Heart left ventricle (tissue), 16 donors: ENCODE data around the gene UBR2. TPM values are rescaled to one million over a fixed set of nuclear protein-coding genes. Genes with fewer than 3 reads are reported as not detected.

Experiments
- ATAC-seq, 4 donors: fragments of 200-7000 bp; cut with Tn5 transposase; one replicate each; pipeline ENCODE4 v1.9.1; 2020 to 2022; ENCODE audit warnings: moderate library complexity in 4 of 4, mild to moderate bottlenecking in 3 of 4, moderate number of reproducible peaks in 1 of 4
- DNase-seq, 5 donors: peaks; one replicate each; pipeline ENCODE4 v3.0.0-alpha.2; 2020
- H3K27ac ChIP-seq, 12 donors: fragments of 200-600 bp; sonication (generic) in 4 of 12; one replicate each; pipeline versions ENCODE4 v1.5.0 to v1.8.0; 2016 to 2022; ENCODE audit warnings: mild to moderate bottlenecking in 2 of 12
- H3K27me3 ChIP-seq, 9 donors: fragments of 200-600 bp; sonication (generic) in 2 of 9; one replicate each; pipeline versions ENCODE4 v1.5.1 to v1.8.0; 2016 to 2022; ENCODE audit warnings: mild to moderate bottlenecking in 3 of 9
- H3K36me3 ChIP-seq, 9 donors: fragments of 200-600 bp; sonication (generic) in 2 of 9; one replicate each; pipeline versions ENCODE4 v1.5.0 to v1.8.0; 2018 to 2022; ENCODE audit warnings: mild to moderate bottlenecking in 2 of 9
- H3K4me1 ChIP-seq, 12 donors: fragments of 200-600 bp; sonication (generic) in 4 of 12; one replicate each; pipeline versions ENCODE4 v1.5.0 to v1.8.0; 2016 to 2022; ENCODE audit warnings: mild to moderate bottlenecking in 3 of 12
- H3K4me3 ChIP-seq, 12 donors: fragments of 200-600 bp; sonication (generic) in 4 of 12; one replicate each; pipeline versions ENCODE4 v1.5.0 to v1.8.0; 2017 to 2022; ENCODE audit warnings: mild to moderate bottlenecking in 9 of 12, moderate library complexity in 4 of 12
- H3K9me3 ChIP-seq, 12 donors: fragments of 200-600 bp; sonication (generic) in 4 of 12; one replicate each; pipeline versions ENCODE4 v1.5.0 to v1.8.0; 2016 to 2022; ENCODE audit warnings: mild to moderate bottlenecking in 1 of 12
- CTCF ChIP-seq, 12 donors: fragments of 200-600 bp; sonication (generic) in 4 of 12; IDR thresholded peaks; one replicate each; pipeline versions ENCODE4 v1.5.0 to v1.8.0; 2018 to 2022; ENCODE audit warnings: antibody characterized with exemption in 12 of 12, mild to moderate bottlenecking in 5 of 12
- POLR2A ChIP-seq, 2 donors: fragments of 450-650 bp; IDR thresholded peaks; one replicate each; pipeline ENCODE4 v1.6.1; 2017; ENCODE audit warnings: antibody characterized with exemption in 2 of 2, mild to moderate bottlenecking in 2 of 2, moderate library complexity in 2 of 2
- WGBS, 4 donors: extraction: QIAGEN DNeasy Blood & Tissue Kit in 2 of 4; methylation state at CpG; one replicate each; pipeline versions ENCODE4 v1.1.5 to v1.1.7; 2013 to 2018; 5-methylcytosine and 5-hydroxymethylcytosine counted together
- intact Hi-C, 10 donors: fragments of 100-400 bp; cut with DNase I; formaldehyde crosslinking; loops; one replicate each; pipeline versions ENCODE4 v1.11.1 to v1.14.2; 2022
- polyA plus RNA-seq, 2 donors: library from polyadenylated mRNA; stranded (reverse); fragments of 200-250 nt; gene quantifications; one replicate each; pipeline ENCODE4 v1.2.3, GENCODE V29; 2013
- total RNA-seq, 9 donors: library from RNA; depleted of rRNA in 2 of 9; stranded (reverse); fragments of >200 nt in 2 of 9; fragmentation: NEBNext Ultra II Directional in 3 of 9; extraction: Animal tissue kit (Norgen Biotek cat#: 25700) in 3 of 9; gene quantifications; one replicate each; pipeline versions ENCODE4 v1.1.0 to v1.2.4, GENCODE V29; 2016 to 2023
- donor health status: ischemic (EF 13 %, LVEDD 7.1; RV severe dilation, severe dysfunction).
- donor health status: healthy with polysubstance abuse.
- donor health status: DM: no; HTN: yes; CAD: no.
- donor health status: DM: no; HTN: no; CAD: no.
- donor health status: ischemic (EF 25% LVEDD 6.9; RV normal size, moderate dysfunction).
- donor health status: ischemic (EF 25% LVEDD 5.7; RV mildly dilated, moderate dysfunction).
- donor health status: healthy.
- donor health status: DM: yes; HTN: yes; CAD: no.
- donor health status: ischemic (EF 35%, LVEDD 5.7; RV mildly dilated, moderate dysfunction).
- donor health status: nonischemic (EF 11% LVEDD 7.7; RV severe dilation, severe dysfunction).
- donor health status: DM: yes; HTN: yes; CAD: no.
- donor health status: PGD.
- donor health status: ischemic (EF 29% LVEDD 5.4; RV normal size, mild dysfunction).
- donor health status: nonischemic (EF 23%, LVEDD 6.1; RV moderate dilation, normal function).

The UBR2 gene
- total and polyA plus RNA-seq, 11 donors: 9.9 to 35.9 (median 30.1) TPM

GRCh38 chr6:42610416-42610815 is 46.6 kb downstream of the UBR2 start:
- H3K4me3 ChIP-seq: no peak overlapping the region
- DNase-seq (no peak), ATAC-seq (no peak)
- H3K4me1 ChIP-seq: no peaks in the 10 kb centered on the region
- H3K27me3 ChIP-seq: no peaks in the 10 kb centered on the region
- intact Hi-C loops: no loop called here
- H3K36me3 ChIP-seq: peaks cover 0 to 98% (median 93%) of the 10 kb centered on the region in 9 donors
- WGBS, 4 donors: 94 to 99% (median 96%) methylated on average over 3 of the region's 3 CpGs
- H3K27ac ChIP-seq: no peak overlapping the region
- no peak for TF ChIP-seq CTCF (IDR thresholded peaks at IDR 0.05)
- no peak for TF ChIP-seq POLR2A (IDR thresholded peaks at IDR 0.05)
- H3K9me3 ChIP-seq: no peaks in the 10 kb centered on the region

DNA sequence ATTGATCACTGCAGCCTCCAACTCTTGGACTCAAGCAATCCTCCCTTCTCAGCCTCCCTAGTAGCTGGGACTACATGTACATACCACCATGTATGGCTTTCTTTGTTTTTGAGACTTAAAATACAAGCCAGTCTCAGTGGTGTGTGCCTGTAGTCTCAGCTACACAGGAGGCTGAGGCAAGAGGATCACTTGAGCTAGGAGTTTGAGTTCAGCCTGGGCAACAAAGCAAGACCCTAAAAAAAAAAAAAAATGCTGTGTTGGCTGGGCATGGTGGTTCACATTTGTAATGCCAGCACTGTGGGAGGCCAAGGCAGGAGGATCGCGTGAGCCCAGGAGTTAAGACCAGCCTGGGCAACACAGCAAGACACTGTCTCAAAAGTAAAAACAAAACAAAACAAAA is 51.7 kb downstream of the UBR2 start:
- Histone ChIP-seq H3K4me1 (peaks cover 0 to 4% (median 0%) of the 10 kb centered on the region in 12 donors), H3K27me3 (no peaks in the 10 kb centered on the region), H3K4me3 (no peak overlapping the region), H3K9me3 (no peaks in the 10 kb centered on the region), H3K36me3 (peaks cover 0 to 98% (median 91%) of the 10 kb centered on the region in 9 donors), H3K27ac (no peak overlapping the region)
- TF ChIP-seq CTCF (IDR thresholded peaks at IDR 0.05) (no peak), POLR2A (IDR thresholded peaks at IDR 0.05) (no peak)
- intact Hi-C loops: no loop called here
- ATAC-seq (no peak), DNase-seq (no peak)
- WGBS, 4 donors: 96 to 100% (median 98%) methylated on average over 2 of the region's 2 CpGs

DNA sequence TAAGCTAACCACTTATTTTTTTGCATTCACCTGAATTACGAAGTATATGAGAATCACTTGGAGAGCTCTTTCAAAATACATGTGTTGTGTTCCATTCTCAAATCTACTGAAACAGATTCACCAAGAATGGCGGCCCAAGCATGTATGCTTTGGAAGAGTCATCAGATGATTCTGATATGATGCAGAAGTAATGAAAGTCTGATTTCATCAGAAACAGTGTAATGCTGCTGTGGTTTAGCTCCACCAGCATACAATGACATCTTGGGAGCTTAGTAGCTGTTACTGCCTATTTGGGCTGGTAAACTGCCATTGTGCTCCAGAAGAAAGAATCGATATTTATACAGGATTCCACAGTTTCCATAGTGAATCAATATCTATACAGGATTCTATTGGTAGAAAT is 52.9 kb downstream of the UBR2 start:
- H3K4me1 ChIP-seq: peaks cover 0 to 4% (median 0%) of the 10 kb centered on the region in 12 donors
- H3K4me3 ChIP-seq: no peak overlapping the region
- no peaks in the 10 kb centered on the region for H3K27me3 ChIP-seq
- intact Hi-C loops: no loop called here
- ATAC-seq (no peak), DNase-seq (no peak)
- no peaks in the 10 kb centered on the region for H3K9me3 ChIP-seq
- H3K36me3 ChIP-seq: peaks cover 0 to 99% (median 92%) of the 10 kb centered on the region in 9 donors
- WGBS, 4 donors: 90 to 97% (median 94%) methylated on average over 3 of the region's 3 CpGs
- TF ChIP-seq POLR2A (IDR thresholded peaks at IDR 0.05) (no peak), CTCF (IDR thresholded peaks at IDR 0.05) (no peak)
- no peak overlapping the region for H3K27ac ChIP-seq

GRCh38 chr6:42618105-42618504 is 54.3 kb downstream of the UBR2 start:
- no peaks in the 10 kb centered on the region for H3K27me3 ChIP-seq
- WGBS, 4 donors: 51 to 87% (median 74%) methylated on average over 1 of the region's 1 CpG
- no peaks in the 10 kb centered on the region for H3K9me3 ChIP-seq
- ATAC-seq (no peak), DNase-seq (no peak)
- peaks cover 0 to 4% (median 0%) of the 10 kb centered on the region in 12 donors for H3K4me1 ChIP-seq
- no peak overlapping the region for H3K27ac ChIP-seq
- H3K4me3 ChIP-seq: no peak overlapping the region
- intact Hi-C loops: no loop called here
- H3K36me3 ChIP-seq: peaks cover 0 to 97% (median 90%) of the 10 kb centered on the region in 9 donors
- TF ChIP-seq CTCF (IDR thresholded peaks at IDR 0.05): no peak
- TF ChIP-seq POLR2A (IDR thresholded peaks at IDR 0.05): no peak
